ENCODE data around the gene CALM3.

The CALM3 gene

GRCh38 chr19:46599716-46600373, 1.3 kb upstream of the CALM3 start:
- no peak for DNase-seq (ENCODE audit: low read depth in 2 of 2)

GRCh38 chr19:46600384-46601317, 479 bp upstream of the CALM3 start:
- peak; percentile 93 to 94 for DNase-seq (ENCODE audit: low read depth in 2 of 2)

GRCh38 chr19:46602392-46603194, 1.5 kb downstream of the CALM3 start:
- peak in 1 of 2 donors; percentile 56 for DNase-seq (ENCODE audit: low read depth in 2 of 2)

- DNase-seq (ENCODE audit: low read depth in 2 of 2) = no peak
Observed at GRCh38 chr19:46603195-46603637, 2.1 kb downstream of the CALM3 start.

GRCh38 chr19:46603752-46604231, 2.7 kb downstream of the CALM3 start:
- DNase-seq (ENCODE audit: low read depth in 2 of 2) = no peak

GRCh38 chr19:46604781-46605355, 3.7 kb downstream of the CALM3 start:
- no peak for DNase-seq (ENCODE audit: low read depth in 2 of 2)

- no peak for DNase-seq (ENCODE audit: low read depth in 2 of 2)
Observed at GRCh38 chr19:46605356-46605821, 4.3 kb downstream of the CALM3 start.

GRCh38 chr19:46606019-46606418, 4.9 kb downstream of the CALM3 start:
- DNase-seq (ENCODE audit: low read depth in 2 of 2) = no peak

- DNase-seq (ENCODE audit: low read depth in 2 of 2) = no peak
Observed at GRCh38 chr19:46606681-46607447, 5.7 kb downstream of the CALM3 start.

- DNase-seq (ENCODE audit: low read depth in 2 of 2) = no peak
Observed at GRCh38 chr19:46607448-46607841, 6.3 kb downstream of the CALM3 start.

GRCh38 chr19:46608178-46608577, 7.0 kb downstream of the CALM3 start:
- no peak for DNase-seq (ENCODE audit: low read depth in 2 of 2)

GRCh38 chr19:46608581-46609345, 7.6 kb downstream of the CALM3 start:
- no peak for DNase-seq (ENCODE audit: low read depth in 2 of 2)

- DNase-seq (ENCODE audit: low read depth in 2 of 2) = no peak
Observed at GRCh38 chr19:46609511-46610412, 8.6 kb downstream of the CALM3 start.

- DNase-seq (ENCODE audit: low read depth in 2 of 2) = no peak
Observed at GRCh38 chr19:46610413-46610775, 9.3 kb downstream of the CALM3 start.

GRCh38 chr19:46610851-46611770, 10.0 kb downstream of the CALM3 start:
- no peak for DNase-seq (ENCODE audit: low read depth in 2 of 2)

- DNase-seq (ENCODE audit: low read depth in 2 of 2) = no peak
Observed at GRCh38 chr19:46611776-46612175, 10.6 kb downstream of the CALM3 start.

- no peak for DNase-seq (ENCODE audit: low read depth in 2 of 2)
Observed at GRCh38 chr19:46613525-46613924, 12.4 kb downstream of the CALM3 start.
